ENCODE data around the gene NUB1. TPM values are rescaled to one million over a fixed set of nuclear protein-coding genes. Genes with fewer than 3 reads are reported as not detected.
A peak's percentile ranks its signal among the peaks of the same experiment; 100 is the strongest.
"Not testable (repeated sequence)": the region's sequence is repeated elsewhere in the genome, so short reads cannot be mapped to it uniquely, and the experiment has no call there.

Gene NUB1
- 10 to 100 TPM; 76.2 to 95.4 (median 85.2) TPM for polyA plus RNA-seq (ENCODE audit: insufficient read length in 4 of 4)

GRCh38 chr7:151341357-151342101, at the start of gene NUB1:
NUB1 (plus strand) TSS chr7:151341812; CDS start chr7:151345350, 3,538 bp downstream.
- peak; percentile 55 to 72 (median 64) for DNase-seq (ENCODE audit: low read depth in 4 of 4, low spot score in 3 of 4)

GRCh38 chr7:151292850-151293249, 48.8 kb upstream of the NUB1 start:
- no peak for DNase-seq (ENCODE audit: low read depth in 4 of 4, low spot score in 3 of 4)

DNA sequence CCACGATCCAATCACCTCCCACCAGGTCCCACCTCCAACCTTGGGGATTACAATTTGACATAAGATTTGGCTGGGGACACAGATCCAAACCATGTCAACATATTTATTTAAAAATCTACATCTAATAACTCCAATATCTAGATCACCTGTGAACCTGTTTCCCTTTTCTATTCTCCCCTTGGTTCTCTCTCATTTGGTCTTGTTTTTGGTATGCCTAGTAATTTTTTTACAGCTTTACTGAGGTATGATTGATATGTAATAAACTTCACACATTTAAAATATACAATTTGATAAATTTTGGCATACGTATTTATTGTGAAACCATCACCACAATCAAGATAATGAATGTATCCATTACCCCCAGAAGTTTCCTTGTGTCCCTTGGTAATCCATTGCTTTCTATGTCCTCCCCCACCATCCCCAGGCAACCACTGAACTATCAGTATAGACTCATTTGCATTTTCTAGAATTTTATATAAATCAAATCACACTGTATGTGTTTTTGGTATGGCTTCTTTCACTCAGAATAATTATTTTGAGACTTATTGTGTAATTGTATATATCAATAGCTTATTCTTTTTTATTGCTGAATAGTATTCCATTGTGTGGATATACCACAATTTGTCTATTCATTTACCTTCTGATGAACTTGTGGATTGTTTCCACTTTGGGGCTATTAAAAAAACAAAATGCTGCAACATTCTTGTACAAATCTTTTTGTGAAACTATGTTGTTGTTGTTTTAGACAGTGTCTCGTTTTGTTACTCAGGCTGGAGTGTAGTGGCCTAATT, 45.2 kb upstream of the NUB1 start:
- no peak for DNase-seq (ENCODE audit: low read depth in 4 of 4, low spot score in 3 of 4)

DNA sequence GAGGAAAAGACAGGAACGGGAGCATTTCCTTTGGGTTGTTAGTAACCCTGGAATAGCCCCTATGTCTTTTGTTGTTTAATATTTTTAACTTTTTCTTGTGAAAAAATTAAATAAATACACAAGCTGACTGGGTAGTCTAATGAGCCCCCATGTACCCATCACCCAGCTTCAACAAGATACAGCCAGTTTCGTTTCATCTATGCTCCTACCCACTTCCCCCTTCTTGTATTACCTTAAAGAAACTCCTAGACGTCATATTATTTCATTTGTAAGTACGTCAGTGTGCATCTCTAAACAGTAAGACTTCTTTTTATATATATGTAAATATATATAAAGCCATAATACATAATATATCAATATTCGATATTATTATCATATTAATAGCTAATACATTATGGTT, 42.8 kb upstream of the NUB1 start:
- no peak for DNase-seq (ENCODE audit: low read depth in 4 of 4, low spot score in 3 of 4)

DNA sequence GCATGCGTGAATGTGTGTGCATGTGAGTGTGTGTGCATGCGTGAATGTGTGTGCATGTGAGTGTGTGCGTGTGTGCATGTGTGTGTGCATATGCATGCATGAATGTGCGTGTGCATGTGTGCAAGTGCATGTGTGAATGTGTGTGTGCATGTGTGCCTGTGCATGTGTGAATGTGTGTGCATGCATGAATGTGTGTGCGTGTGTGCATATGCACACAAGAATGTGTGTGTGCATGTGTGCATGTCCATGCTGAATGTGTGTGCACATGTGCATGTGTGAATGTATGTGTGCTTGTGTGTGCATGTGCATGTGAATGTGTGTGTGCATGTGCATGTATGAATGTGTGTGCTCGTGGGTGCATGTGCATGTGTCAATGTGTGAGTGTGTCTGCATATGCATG, 42.1 kb upstream of the NUB1 start:
- DNase-seq (ENCODE audit: low read depth in 4 of 4, low spot score in 3 of 4), result no peak

GRCh38 chr7:151299940-151300645, 41.5 kb upstream of the NUB1 start:
- DNase-seq (ENCODE audit: low read depth in 4 of 4, low spot score in 3 of 4), result no peak

DNA sequence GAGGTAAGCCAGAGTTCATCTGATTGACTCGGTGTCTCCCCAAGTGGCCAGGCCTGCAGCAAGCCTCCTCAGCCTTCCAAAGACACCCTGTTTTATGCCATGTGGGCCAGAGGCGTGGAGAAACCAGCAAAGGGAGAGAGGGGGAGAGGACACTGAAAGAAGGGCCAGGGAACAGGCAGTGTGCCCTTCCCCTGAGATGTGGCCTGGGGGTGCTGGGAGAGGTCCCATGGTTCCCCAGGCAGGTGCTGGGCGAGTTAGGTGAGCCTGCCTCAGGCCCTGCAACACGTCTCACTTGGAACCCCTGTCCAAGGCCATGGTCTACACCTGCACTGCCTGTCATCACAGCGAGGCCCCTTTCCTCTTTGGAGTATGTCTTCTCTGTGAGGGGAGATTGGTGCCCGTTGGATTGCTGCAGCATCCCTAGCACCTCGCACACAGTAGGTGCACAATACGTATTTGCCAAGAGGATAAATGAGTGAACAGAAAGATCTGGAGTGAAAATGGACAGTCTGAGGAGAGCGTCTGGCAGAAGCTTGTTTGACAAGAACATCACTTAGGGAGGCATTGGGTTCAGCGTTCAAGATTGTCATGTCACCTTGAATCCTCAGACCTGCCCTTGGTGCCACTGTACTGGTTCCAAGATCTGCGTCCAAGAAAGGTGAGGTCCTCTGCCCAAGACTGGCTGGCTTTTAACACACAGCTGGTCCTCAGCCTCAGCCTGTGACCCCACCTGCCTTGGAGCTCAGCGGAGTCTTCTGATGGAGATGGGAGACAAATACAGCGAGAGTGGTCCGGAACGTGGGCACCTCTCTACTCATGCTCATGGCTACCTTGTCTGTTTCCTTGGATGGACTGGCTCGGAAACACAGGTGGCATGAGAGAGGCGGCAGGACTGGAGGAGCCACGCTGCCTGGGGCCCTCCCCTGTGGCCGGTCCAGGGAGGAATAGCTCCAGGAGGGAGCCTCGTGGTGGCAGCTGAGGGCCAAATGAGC, 39.8 kb upstream of the NUB1 start:
- no peak for DNase-seq (ENCODE audit: low read depth in 4 of 4, low spot score in 3 of 4)

DNA sequence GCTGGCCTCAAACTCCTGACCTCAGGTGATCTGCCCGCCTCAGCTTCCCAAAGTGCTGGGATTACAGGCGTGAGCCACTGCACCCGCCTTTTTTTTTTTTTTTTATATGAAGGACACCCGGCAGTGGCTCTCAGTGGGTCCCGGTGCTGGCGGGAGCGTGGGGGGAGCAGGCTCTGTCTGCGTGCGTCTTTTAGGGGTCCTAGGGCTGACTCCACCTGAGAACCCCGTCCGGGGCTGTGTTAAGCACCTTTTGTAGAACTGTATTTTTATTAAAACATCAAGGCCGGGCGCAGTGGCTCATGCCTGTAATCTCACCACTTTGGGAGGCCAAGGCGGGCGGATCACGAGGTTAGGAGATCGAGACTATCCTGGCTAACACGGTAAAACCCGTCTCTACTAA, 37.4 kb upstream of the NUB1 start:
- DNase-seq (ENCODE audit: low read depth in 4 of 4, low spot score in 3 of 4), result not testable (repeated sequence)

DNA sequence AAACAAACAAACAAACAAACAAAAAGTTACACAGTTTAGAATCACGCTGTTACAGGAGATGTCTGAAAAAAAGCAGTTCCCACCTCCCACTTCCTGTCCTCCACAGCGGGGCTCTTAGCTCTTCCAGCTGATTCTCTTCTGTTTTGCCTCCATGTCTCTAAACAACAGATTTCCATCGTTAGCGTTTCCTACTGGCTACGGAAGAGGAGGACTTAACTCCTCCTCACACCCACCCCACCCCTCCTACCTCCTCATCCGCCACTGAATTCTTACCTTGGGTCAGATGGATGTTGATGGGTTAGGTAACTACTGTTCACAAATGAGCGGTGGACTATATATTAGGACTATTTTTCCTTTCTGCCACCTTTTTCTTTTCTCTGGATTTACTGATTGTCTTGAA, 36.8 kb upstream of the NUB1 start:
- peak in 2 of 4 donors; percentile 26 to 50 for DNase-seq (ENCODE audit: low read depth in 4 of 4, low spot score in 3 of 4)

GRCh38 chr7:151306374-151306773, 35.2 kb upstream of the NUB1 start:
- DNase-seq (ENCODE audit: low read depth in 4 of 4, low spot score in 3 of 4), result no peak

DNA sequence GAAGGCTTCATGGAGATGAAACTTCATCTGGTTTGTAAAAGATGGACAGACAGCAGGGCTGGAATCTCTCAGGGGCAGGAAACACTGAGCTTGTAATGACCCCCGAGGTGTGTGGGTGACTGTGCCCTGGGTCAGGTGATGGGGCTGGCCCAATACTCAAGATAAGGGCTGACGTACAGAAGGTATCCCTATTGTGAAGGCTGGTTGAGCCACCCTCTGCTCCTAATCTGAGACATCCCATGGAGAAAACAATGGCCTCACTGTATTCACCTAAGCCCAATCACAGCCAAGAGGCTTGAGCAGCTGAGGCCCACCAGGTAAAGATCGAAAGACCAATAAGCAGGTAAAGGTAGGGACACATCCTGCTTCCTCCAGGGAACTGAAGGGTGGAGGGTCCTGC, 34.8 kb upstream of the NUB1 start:
- DNase-seq (ENCODE audit: low read depth in 4 of 4, low spot score in 3 of 4), result no peak

DNA sequence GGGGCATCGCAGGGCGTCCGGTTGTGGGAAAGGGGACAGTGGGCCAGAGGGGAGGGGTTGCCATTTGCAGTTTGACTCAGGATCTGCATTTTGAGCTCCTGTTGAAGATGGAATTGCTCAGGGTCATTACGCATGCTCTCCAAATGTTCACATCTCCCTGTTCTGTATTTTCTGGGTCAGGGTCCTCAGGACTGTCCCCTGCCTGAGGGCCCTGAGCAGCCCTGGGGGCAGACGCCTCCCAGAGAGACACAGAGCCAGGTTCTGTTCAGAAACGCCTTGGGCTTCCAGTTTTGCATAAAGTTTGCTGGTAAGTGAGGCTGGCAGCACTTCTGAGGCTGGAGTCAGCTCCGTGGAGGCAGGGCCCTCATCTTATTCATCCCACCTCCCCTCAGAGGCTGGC, 34.1 kb upstream of the NUB1 start:
- no peak for DNase-seq (ENCODE audit: low read depth in 4 of 4, low spot score in 3 of 4)

DNA sequence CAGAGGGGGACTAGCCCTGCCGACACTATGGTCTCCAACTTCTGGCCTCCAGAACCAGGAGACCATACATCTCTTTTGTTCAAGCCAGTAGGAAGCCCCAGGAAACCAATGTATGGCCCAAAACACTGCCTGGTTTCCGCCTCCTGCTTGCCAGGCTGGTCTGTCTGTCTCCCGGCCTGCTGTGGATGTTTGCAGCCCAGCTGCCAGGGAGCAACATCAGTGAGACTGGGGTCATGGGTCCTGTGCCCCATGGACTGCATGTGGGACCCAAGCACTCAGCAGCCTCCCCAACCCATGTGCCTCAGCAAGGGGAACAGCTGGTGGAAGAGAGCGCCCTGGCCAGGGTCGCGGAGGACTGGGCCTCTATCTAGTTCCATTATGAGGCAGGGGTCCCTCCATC, 33.4 kb upstream of the NUB1 start:
- no peak for DNase-seq (ENCODE audit: low read depth in 4 of 4, low spot score in 3 of 4)

- no peak for DNase-seq (ENCODE audit: low read depth in 4 of 4, low spot score in 3 of 4)
Observed at GRCh38 chr7:151308791-151309190, 32.8 kb upstream of the NUB1 start.

DNA sequence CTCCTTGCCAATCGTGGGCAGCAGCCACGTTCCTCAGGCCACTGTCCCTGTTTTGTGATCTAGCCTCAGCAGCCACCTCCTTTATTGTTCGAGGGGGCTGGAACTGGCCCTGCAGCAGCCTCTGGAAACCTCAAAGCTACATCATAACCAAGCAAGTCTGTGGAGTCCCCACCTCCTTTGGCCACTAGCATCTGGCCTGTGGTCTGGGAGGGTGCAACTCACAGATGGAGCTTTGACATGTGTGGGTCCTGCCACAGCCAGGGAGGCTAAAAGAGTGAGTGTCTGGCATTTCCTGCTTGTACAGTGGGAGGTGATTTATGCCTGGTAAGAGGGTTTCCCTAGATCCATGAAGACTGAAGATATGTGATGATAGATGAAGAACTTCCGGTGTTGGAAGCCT, 32.3 kb upstream of the NUB1 start:
- DNase-seq (ENCODE audit: low read depth in 4 of 4, low spot score in 3 of 4), result no peak

DNA sequence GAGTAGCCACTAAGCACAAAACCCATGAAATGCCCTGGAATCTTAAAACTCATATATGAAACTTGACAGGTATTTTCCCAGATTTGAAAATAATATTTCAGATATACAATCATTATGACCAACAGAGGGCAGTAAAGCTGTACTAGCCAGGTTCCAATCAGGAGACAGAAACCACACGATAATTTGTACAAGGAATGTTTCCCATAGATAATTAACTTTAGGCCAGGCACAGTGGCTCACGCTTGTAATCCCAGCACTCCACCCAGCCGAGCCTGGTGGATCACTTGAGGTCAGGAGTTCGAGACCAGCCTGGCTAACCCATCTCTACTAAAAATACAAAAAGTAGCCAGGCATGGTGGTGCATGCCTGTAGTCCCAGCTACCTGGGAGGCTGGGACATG, 31.0 kb upstream of the NUB1 start:
- DNase-seq (ENCODE audit: low read depth in 4 of 4, low spot score in 3 of 4), result no peak

GRCh38 chr7:151311294-151311864, 30.2 kb upstream of the NUB1 start:
- DNase-seq (ENCODE audit: low read depth in 4 of 4, low spot score in 3 of 4), result no peak

GRCh38 chr7:151312356-151312755, 29.3 kb upstream of the NUB1 start:
- no peak for DNase-seq (ENCODE audit: low read depth in 4 of 4, low spot score in 3 of 4)

DNA sequence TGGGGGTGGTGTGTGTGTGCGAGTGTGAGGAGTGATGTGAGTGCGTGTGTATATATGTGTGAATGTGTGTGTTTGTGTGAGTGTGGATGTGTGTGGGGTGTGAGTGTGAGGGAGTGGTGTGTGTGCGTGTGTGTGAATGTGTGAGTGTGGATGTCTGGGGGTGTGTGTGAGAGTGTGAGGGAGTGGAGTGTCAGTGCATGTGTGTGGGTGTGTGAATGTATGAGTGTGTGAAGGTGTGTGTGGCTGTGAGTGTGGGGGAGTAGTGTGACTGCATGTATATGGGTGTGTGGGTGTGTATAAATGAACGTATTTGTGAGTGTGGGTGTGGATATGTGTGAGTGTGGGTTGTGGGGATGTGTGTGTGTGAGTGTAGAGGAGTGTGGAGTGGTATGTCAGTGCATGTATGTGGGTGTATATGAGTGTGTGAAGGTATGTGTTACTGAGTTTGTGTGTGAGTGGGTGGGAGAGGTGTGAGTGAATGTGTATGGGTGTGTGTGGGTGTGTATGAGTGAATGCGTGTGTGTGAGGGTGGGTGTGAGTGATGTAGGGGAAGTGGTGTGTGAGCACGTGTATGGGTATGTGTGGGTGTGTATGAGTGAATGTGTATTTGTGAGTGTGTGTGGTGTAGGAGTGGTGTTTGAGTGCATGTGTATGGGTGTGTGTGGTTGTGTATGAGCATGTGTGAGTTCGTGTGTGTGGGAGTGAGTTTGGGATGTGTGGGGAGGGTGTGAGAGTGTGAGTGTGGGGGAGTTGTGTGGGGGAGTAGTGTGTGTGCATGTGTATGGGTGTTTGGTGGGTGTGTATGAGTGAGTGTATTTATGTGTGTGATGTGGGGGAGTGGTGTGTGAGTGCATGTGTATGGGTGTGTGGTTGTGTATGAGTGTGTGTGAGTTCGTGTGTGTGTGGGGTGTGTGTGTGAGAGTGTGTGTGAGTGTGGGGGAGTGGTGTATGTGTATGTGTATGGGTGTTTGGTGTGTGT, 28.5 kb upstream of the NUB1 start:
- DNase-seq (ENCODE audit: low read depth in 4 of 4, low spot score in 3 of 4), result no peak

Measured in left renal pelvis (tissue), 4 donors.